Glutamatergic neuron (in vitro differentiated cells): ENCODE results near the gene SIPA1L2. TPM values are rescaled to one million over a fixed set of nuclear protein-coding genes. Genes with fewer than 3 reads are reported as not detected.

Source experiments
- DNase-seq: peaks from one replicate; pipeline ENCODE4 v3.0.0; 2022
- H3K27ac Mint-ChIP-seq: one replicate; pipeline ENCODE4 v1.8.0; 2020; ENCODE audit warnings: mild to moderate bottlenecking, mixed read lengths, inconsistent platforms; ENCODE audit not compliant: unreplicated experiment
- H3K27me3 Mint-ChIP-seq: one replicate; pipeline ENCODE4 v1.8.0; 2020; ENCODE audit warnings: mild to moderate bottlenecking, moderate library complexity, mixed read lengths, inconsistent platforms; ENCODE audit not compliant: unreplicated experiment
- H3K36me3 Mint-ChIP-seq: one replicate; pipeline ENCODE4 v1.8.0; 2020; ENCODE audit warnings: mild to moderate bottlenecking, mixed read lengths, inconsistent platforms; ENCODE audit not compliant: unreplicated experiment
- H3K4me1 Mint-ChIP-seq: one replicate; pipeline ENCODE4 v1.8.0; 2020; ENCODE audit warnings: mild to moderate bottlenecking, low read depth, mixed read lengths, inconsistent platforms; ENCODE audit not compliant: unreplicated experiment
- H3K4me3 Mint-ChIP-seq: one replicate; pipeline ENCODE4 v1.8.0; 2020; ENCODE audit warnings: mild to moderate bottlenecking, mixed read lengths, inconsistent platforms; ENCODE audit not compliant: unreplicated experiment
- H3K9me3 Mint-ChIP-seq: one replicate; pipeline ENCODE4 v1.8.0; 2020; ENCODE audit warnings: mild to moderate bottlenecking, moderate library complexity, mixed read lengths, inconsistent platforms; ENCODE audit not compliant: unreplicated experiment
- CTCF ChIP-seq: fragments of 200-600 bp; sonication (generic); IDR thresholded peaks from one replicate; pipeline ENCODE4 v1.5.0; 2021; ENCODE audit not compliant: partially characterized antibody, unreplicated experiment
- total RNA-seq: library from RNA; stranded (reverse); fragmentation: NEBNext Ultra II Directional; extraction: Animal tissue kit (Norgen Biotek cat#: 25700); gene quantifications from one replicate; pipeline ENCODE4 v1.2.1, GENCODE V29; 2021; ENCODE audit not compliant: unreplicated experiment

Gene SIPA1L2
- total RNA-seq, 1 donor from 2014 or later: 177 TPM

DNA sequence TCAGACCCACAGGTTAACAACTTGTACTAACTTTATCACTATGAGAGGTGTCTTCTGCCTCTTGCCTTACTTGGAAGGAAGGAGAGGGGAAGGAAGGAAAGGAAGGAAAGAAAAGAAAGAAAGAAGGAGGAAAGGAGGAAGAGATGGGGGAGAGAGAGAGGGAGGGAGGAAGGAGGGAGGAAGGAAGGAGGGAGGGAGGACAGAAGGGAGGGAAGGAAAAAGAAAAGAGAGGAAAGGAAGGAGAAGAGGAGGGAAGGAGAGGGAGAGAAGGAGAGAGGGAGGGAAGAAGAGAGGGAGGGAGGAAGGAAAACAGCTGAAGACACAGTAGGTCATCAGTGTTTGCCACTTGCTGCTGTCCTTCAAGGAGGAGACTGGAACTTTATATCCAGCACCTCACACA, 5.3 kb upstream of the SIPA1L2 start:
- H3K4me3 Mint-ChIP-seq: no peak overlapping the region
- peaks cover 3% of the 10 kb centered on the region for H3K9me3 Mint-ChIP-seq
- DNase-seq: no peak
- no peak for TF ChIP-seq CTCF
- peaks cover 3% of the 10 kb centered on the region for H3K4me1 Mint-ChIP-seq
- H3K27me3 Mint-ChIP-seq: peaks cover 3% of the 10 kb centered on the region
- H3K36me3 Mint-ChIP-seq: no peaks in the 10 kb centered on the region
- no peak overlapping the region for H3K27ac Mint-ChIP-seq

GRCh38 chr1:232634096-232634495, 4.2 kb upstream of the SIPA1L2 start:
- Mint-ChIP-seq H3K27ac (no peak overlapping the region), H3K4me3 (no peak overlapping the region), H3K36me3 (peaks cover 1% of the 10 kb centered on the region), H3K27me3 (peaks cover 4% of the 10 kb centered on the region), H3K4me1 (peaks cover 3% of the 10 kb centered on the region), H3K9me3 (peaks cover 6% of the 10 kb centered on the region)
- DNase-seq: no peak
- TF ChIP-seq CTCF: no peak

DNA sequence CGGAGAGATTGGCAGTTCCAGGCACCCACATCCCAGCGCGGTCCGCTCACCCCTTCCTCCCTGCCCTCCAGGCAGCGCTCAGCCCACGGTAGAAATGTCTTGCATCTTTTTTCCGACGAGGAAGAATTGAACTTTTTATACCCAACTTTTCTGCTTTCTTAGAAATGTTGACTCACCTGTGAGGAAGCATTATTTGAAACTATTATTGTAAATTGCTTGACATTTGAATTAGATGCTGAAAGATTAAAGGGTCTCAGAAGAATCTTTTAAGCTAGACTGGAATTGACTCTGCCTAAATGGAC, 912 bp upstream of the SIPA1L2 start:
- peaks cover 12% of the 10 kb centered on the region for H3K9me3 Mint-ChIP-seq
- peaks cover 5% of the 10 kb centered on the region for H3K27me3 Mint-ChIP-seq
- peaks cover 14% of the 10 kb centered on the region for H3K4me1 Mint-ChIP-seq
- peaks cover 4% of the 10 kb centered on the region for H3K36me3 Mint-ChIP-seq
- no peak for TF ChIP-seq CTCF
- DNase-seq: no peak
- peak overlapping the region; percentile 86 for H3K4me3 Mint-ChIP-seq
- peak overlapping the region; percentile 82 for H3K27ac Mint-ChIP-seq

- H3K9me3 Mint-ChIP-seq: peaks cover 12% of the 10 kb centered on the region
- peaks cover 3% of the 10 kb centered on the region for H3K27me3 Mint-ChIP-seq
- H3K4me1 Mint-ChIP-seq: peaks cover 26% of the 10 kb centered on the region
- peak overlapping the region; percentile 98 for H3K27ac Mint-ChIP-seq
- peaks cover 4% of the 10 kb centered on the region for H3K36me3 Mint-ChIP-seq
- H3K4me3 Mint-ChIP-seq: peak overlapping the region; percentile 98
- TF ChIP-seq CTCF: no peak
- DNase-seq: peak; percentile 77
Measured at GRCh38 chr1:232629250-232630046, 485 bp downstream of the SIPA1L2 start.
